K562 (cell line): Measurements from ENCODE around the gene IGDCC3. TPM values are rescaled to one million over a fixed set of nuclear protein-coding genes. Genes with fewer than 3 reads are reported as not detected.

ENCODE experiments used
- ADNP ChIP-seq: fragments of 200-800 bp; sonication (Bioruptor generic); IDR thresholded peaks from 2 replicates; pipeline ENCODE4 v1.6.1; 2016; ENCODE audit warnings: missing genetic modification characterization, missing compliant biosample characterization
- KDM5B ChIP-seq: fragments of 200-600 bp; sonication (generic); IDR thresholded peaks from 2 replicates; pipeline ENCODE4 v1.6.1; 2012; ENCODE audit warnings: low read depth, mild to moderate bottlenecking, moderate library complexity, low read length, control low read depth, inconsistent platforms; ENCODE audit not compliant: insufficient replicate concordance
- NR3C1 ChIP-seq: sonication (generic); formaldehyde crosslinking; IDR thresholded peaks from 2 replicates; pipeline ENCODE4 v1.8.1; 2022; ENCODE audit warnings: missing genetic modification reagents
- ZNF444 ChIP-seq: fragments of 250-450 bp; sonication (Bioruptor Pico); IDR thresholded peaks from 2 replicates; pipeline ENCODE4 v1.4.0; 2020; ENCODE audit warnings: mild to moderate bottlenecking, moderate library complexity
- polyA plus RNA-seq, 8 experiments: library from polyadenylated mRNA; depleted of rRNA in 4 of 8; stranded (reverse) in 5 of 8; unstranded in 3 of 8; fragments of >200 nt; fragmentation: Nextera tagmentation in 2 of 8; fragmentation: Illumina TruSeq in 1 of 8; extraction: Ambion mirVana in 2 of 8; extraction: Trizol in 1 of 8; gene quantifications; 2 replicates each; pipeline versions ENCODE4 v1.2.1 to v1.2.3, GENCODE V29; 2011 to 2014; ENCODE audit warnings: inconsistent platforms in 1 of 8, missing spikeins in 1 of 8
- total RNA-seq, 7 experiments: library from RNA; depleted of rRNA in 6 of 7; stranded (reverse); fragments of >200 nt in 6 of 7; fragmentation: Illumina TruSeq in 2 of 7; extraction: Trizol in 2 of 7; gene quantifications; 2 replicates each; pipeline versions ENCODE4 v1.2.1 to v1.2.3, GENCODE V29; 2011 to 2021; ENCODE audit warnings: low replicate concordance in 1 of 7
- TF ChIP-seq, protein P1 (sequence below): fragments of 450-650 bp; IDR thresholded peaks from 2 replicates; pipeline ENCODE4 v1.6.1; 2016; ENCODE audit warnings: mild to moderate bottlenecking, moderate library complexity
- TF ChIP-seq, protein P2 (sequence below), 2 experiments: fragments of 450-650 bp; conservative IDR thresholded peaks; 2 replicates each; pipeline ENCODE4 v1.6.1; 2017; ENCODE audit warnings: mild to moderate bottlenecking in 2 of 2, moderate library complexity in 2 of 2
- TF ChIP-seq, protein P3 (sequence below): sonication (generic); formaldehyde crosslinking; IDR thresholded peaks from 2 replicates; pipeline ENCODE4 v1.8.1; 2023; ENCODE audit warnings: missing genetic modification reagents, mild to moderate bottlenecking, borderline replicate concordance

Gene IGDCC3
- total and polyA plus RNA-seq, 9 of the 15 experiments (the other 6 are each of a cell fraction or from before 2014, with no cell fraction given) = not detected

DNA sequence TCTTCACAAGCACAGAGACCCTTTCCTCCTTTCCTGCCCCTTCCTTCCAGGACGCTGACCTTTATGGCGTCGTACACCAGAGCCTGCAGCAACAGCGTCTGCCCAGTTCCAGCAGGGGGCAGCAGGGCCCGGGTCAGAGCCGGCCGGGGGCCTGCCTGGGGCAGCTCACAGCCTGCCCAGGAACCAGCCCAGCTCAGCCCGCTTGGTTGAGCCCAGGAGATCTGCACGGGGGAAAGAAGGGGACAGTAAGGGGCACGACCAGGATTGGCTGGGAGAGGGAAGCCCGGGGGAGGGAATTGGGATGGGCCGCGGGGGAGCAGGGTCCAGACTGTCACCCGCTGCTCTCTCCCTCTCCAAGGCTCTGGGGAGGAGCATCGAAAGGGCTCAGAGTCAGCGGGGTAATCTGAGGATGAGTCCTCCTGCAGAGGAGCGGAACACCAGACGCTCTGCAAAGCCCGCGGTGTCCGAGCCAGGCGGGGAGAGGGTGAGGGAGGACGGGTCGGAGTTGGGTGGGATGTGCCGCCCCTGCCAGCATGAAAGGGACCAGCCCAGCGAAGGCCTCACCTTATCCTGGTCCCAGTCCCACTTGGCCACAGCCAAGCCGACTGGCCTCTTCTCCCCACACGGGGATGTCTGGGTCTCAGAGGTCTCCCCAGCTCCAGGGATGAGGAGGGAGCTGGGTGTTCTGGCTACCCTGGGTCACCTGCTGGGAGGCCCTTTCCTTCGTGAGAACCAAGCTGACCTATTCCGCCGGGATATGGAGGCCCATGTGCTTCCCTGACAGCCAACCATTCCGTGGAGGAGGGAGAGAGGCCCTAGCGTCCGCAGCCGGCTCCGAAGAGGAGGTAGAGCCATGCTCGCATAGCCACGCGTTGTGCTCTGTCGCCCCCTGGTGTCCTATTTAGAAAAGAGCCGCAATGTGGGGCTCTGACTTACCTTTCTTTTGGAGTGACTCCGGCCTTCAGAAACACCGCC is 7.4 kb upstream of the IGDCC3 start (continued):
- TF ChIP-seq, protein P1, sequence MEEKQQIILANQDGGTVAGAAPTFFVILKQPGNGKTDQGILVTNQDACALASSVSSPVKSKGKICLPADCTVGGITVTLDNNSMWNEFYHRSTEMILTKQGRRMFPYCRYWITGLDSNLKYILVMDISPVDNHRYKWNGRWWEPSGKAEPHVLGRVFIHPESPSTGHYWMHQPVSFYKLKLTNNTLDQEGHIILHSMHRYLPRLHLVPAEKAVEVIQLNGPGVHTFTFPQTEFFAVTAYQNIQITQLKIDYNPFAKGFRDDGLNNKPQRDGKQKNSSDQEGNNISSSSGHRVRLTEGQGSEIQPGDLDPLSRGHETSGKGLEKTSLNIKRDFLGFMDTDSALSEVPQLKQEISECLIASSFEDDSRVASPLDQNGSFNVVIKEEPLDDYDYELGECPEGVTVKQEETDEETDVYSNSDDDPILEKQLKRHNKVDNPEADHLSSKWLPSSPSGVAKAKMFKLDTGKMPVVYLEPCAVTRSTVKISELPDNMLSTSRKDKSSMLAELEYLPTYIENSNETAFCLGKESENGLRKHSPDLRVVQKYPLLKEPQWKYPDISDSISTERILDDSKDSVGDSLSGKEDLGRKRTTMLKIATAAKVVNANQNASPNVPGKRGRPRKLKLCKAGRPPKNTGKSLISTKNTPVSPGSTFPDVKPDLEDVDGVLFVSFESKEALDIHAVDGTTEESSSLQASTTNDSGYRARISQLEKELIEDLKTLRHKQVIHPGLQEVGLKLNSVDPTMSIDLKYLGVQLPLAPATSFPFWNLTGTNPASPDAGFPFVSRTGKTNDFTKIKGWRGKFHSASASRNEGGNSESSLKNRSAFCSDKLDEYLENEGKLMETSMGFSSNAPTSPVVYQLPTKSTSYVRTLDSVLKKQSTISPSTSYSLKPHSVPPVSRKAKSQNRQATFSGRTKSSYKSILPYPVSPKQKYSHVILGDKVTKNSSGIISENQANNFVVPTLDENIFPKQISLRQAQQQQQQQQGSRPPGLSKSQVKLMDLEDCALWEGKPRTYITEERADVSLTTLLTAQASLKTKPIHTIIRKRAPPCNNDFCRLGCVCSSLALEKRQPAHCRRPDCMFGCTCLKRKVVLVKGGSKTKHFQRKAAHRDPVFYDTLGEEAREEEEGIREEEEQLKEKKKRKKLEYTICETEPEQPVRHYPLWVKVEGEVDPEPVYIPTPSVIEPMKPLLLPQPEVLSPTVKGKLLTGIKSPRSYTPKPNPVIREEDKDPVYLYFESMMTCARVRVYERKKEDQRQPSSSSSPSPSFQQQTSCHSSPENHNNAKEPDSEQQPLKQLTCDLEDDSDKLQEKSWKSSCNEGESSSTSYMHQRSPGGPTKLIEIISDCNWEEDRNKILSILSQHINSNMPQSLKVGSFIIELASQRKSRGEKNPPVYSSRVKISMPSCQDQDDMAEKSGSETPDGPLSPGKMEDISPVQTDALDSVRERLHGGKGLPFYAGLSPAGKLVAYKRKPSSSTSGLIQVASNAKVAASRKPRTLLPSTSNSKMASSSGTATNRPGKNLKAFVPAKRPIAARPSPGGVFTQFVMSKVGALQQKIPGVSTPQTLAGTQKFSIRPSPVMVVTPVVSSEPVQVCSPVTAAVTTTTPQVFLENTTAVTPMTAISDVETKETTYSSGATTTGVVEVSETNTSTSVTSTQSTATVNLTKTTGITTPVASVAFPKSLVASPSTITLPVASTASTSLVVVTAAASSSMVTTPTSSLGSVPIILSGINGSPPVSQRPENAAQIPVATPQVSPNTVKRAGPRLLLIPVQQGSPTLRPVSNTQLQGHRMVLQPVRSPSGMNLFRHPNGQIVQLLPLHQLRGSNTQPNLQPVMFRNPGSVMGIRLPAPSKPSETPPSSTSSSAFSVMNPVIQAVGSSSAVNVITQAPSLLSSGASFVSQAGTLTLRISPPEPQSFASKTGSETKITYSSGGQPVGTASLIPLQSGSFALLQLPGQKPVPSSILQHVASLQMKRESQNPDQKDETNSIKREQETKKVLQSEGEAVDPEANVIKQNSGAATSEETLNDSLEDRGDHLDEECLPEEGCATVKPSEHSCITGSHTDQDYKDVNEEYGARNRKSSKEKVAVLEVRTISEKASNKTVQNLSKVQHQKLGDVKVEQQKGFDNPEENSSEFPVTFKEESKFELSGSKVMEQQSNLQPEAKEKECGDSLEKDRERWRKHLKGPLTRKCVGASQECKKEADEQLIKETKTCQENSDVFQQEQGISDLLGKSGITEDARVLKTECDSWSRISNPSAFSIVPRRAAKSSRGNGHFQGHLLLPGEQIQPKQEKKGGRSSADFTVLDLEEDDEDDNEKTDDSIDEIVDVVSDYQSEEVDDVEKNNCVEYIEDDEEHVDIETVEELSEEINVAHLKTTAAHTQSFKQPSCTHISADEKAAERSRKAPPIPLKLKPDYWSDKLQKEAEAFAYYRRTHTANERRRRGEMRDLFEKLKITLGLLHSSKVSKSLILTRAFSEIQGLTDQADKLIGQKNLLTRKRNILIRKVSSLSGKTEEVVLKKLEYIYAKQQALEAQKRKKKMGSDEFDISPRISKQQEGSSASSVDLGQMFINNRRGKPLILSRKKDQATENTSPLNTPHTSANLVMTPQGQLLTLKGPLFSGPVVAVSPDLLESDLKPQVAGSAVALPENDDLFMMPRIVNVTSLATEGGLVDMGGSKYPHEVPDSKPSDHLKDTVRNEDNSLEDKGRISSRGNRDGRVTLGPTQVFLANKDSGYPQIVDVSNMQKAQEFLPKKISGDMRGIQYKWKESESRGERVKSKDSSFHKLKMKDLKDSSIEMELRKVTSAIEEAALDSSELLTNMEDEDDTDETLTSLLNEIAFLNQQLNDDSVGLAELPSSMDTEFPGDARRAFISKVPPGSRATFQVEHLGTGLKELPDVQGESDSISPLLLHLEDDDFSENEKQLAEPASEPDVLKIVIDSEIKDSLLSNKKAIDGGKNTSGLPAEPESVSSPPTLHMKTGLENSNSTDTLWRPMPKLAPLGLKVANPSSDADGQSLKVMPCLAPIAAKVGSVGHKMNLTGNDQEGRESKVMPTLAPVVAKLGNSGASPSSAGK = peak; percentile 55
- TF ChIP-seq NR3C1 = no peak
- TF ChIP-seq, protein P2, sequence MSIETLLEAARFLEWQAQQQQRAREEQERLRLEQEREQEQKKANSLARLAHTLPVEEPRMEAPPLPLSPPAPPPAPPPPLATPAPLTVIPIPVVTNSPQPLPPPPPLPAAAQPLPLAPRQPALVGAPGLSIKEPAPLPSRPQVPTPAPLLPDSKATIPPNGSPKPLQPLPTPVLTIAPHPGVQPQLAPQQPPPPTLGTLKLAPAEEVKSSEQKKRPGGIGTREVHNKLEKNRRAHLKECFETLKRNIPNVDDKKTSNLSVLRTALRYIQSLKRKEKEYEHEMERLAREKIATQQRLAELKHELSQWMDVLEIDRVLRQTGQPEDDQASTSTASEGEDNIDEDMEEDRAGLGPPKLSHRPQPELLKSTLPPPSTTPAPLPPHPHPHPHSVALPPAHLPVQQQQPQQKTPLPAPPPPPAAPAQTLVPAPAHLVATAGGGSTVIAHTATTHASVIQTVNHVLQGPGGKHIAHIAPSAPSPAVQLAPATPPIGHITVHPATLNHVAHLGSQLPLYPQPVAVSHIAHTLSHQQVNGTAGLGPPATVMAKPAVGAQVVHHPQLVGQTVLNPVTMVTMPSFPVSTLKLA (conservative IDR thresholded peaks at IDR 0.05) = peak; percentile 31 to 65
- no peak for TF ChIP-seq KDM5B
- TF ChIP-seq ZNF444 (CRISPR knock-in tag) = no peak
- TF ChIP-seq, protein P3, sequence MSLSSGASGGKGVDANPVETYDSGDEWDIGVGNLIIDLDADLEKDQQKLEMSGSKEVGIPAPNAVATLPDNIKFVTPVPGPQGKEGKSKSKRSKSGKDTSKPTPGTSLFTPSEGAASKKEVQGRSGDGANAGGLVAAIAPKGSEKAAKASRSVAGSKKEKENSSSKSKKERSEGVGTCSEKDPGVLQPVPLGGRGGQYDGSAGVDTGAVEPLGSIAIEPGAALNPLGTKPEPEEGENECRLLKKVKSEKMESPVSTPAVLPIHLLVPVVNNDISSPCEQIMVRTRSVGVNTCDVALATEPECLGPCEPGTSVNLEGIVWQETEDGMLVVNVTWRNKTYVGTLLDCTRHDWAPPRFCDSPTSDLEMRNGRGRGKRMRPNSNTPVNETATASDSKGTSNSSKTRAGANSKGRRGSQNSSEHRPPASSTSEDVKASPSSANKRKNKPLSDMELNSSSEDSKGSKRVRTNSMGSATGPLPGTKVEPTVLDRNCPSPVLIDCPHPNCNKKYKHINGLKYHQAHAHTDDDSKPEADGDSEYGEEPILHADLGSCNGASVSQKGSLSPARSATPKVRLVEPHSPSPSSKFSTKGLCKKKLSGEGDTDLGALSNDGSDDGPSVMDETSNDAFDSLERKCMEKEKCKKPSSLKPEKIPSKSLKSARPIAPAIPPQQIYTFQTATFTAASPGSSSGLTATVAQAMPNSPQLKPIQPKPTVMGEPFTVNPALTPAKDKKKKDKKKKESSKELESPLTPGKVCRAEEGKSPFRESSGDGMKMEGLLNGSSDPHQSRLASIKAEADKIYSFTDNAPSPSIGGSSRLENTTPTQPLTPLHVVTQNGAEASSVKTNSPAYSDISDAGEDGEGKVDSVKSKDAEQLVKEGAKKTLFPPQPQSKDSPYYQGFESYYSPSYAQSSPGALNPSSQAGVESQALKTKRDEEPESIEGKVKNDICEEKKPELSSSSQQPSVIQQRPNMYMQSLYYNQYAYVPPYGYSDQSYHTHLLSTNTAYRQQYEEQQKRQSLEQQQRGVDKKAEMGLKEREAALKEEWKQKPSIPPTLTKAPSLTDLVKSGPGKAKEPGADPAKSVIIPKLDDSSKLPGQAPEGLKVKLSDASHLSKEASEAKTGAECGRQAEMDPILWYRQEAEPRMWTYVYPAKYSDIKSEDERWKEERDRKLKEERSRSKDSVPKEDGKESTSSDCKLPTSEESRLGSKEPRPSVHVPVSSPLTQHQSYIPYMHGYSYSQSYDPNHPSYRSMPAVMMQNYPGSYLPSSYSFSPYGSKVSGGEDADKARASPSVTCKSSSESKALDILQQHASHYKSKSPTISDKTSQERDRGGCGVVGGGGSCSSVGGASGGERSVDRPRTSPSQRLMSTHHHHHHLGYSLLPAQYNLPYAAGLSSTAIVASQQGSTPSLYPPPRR (CRISPR knock-in tag) = no peak
- TF ChIP-seq ADNP (tag) = no peak
